ENCODE data around the gene UST.
A peak's percentile ranks its signal among the peaks of the same experiment; 100 is the strongest.

The UST gene

GRCh38 chr6:148746363-148747144 is at the start of gene UST:
UST (plus strand) TSS chr6:148747030; CDS start chr6:148747431, 401 bp downstream.
- peak in 1 of 2 donors; percentile 31 for DNase-seq (ENCODE audit: low read depth in 2 of 2)

- DNase-seq (ENCODE audit: low read depth in 2 of 2): no peak
Measured at GRCh38 chr6:148697895-148698440, 48.9 kb upstream of the UST start.

- DNase-seq (ENCODE audit: low read depth in 2 of 2): no peak
Measured at GRCh38 chr6:148698671-148699180, 48.1 kb upstream of the UST start.

GRCh38 chr6:148700047-148700715 is 46.6 kb upstream of the UST start:
- no peak for DNase-seq (ENCODE audit: low read depth in 2 of 2)

- DNase-seq (ENCODE audit: low read depth in 2 of 2): no peak
Measured at GRCh38 chr6:148700741-148701311, 46.0 kb upstream of the UST start.

GRCh38 chr6:148701375-148701774 is 45.5 kb upstream of the UST start:
- no peak for DNase-seq (ENCODE audit: low read depth in 2 of 2)

GRCh38 chr6:148703900-148704299 is 42.9 kb upstream of the UST start:
- DNase-seq (ENCODE audit: low read depth in 2 of 2): no peak

- DNase-seq (ENCODE audit: low read depth in 2 of 2): no peak
Measured at GRCh38 chr6:148704400-148705246, 42.2 kb upstream of the UST start.

- DNase-seq (ENCODE audit: low read depth in 2 of 2): no peak
Measured at GRCh38 chr6:148708707-148709106, 38.1 kb upstream of the UST start.

GRCh38 chr6:148709577-148709976 is 37.3 kb upstream of the UST start:
- DNase-seq (ENCODE audit: low read depth in 2 of 2): no peak

GRCh38 chr6:148711833-148712654 is 34.8 kb upstream of the UST start:
- DNase-seq (ENCODE audit: low read depth in 2 of 2): no peak

- DNase-seq (ENCODE audit: low read depth in 2 of 2): no peak
Measured at GRCh38 chr6:148713033-148713738, 33.6 kb upstream of the UST start.

GRCh38 chr6:148713921-148714320 is 32.9 kb upstream of the UST start:
- no peak for DNase-seq (ENCODE audit: low read depth in 2 of 2)

- no peak for DNase-seq (ENCODE audit: low read depth in 2 of 2)
Measured at GRCh38 chr6:148716811-148717210, 30.0 kb upstream of the UST start.

GRCh38 chr6:148720406-148720805 is 26.4 kb upstream of the UST start:
- no peak for DNase-seq (ENCODE audit: low read depth in 2 of 2)

- no peak for DNase-seq (ENCODE audit: low read depth in 2 of 2)
Measured at GRCh38 chr6:148720897-148721296, 25.9 kb upstream of the UST start.

- no peak for DNase-seq (ENCODE audit: low read depth in 2 of 2)
Measured at GRCh38 chr6:148723484-148723883, 23.3 kb upstream of the UST start.

- no peak for DNase-seq (ENCODE audit: low read depth in 2 of 2)
Measured at GRCh38 chr6:148724428-148724827, 22.4 kb upstream of the UST start.

- no peak for DNase-seq (ENCODE audit: low read depth in 2 of 2)
Measured at GRCh38 chr6:148727104-148727503, 19.7 kb upstream of the UST start.

- DNase-seq (ENCODE audit: low read depth in 2 of 2): no peak
Measured at GRCh38 chr6:148735989-148736388, 10.8 kb upstream of the UST start.

All from stimulated activated CD8-positive, alpha-beta memory T cell treated with anti-CD3 and anti-CD28 coated beads, Interleukin-15, amount 100 ng/mL, for 48 hours (primary cell).